ENCODE results near the gene COL9A3.

DNA sequence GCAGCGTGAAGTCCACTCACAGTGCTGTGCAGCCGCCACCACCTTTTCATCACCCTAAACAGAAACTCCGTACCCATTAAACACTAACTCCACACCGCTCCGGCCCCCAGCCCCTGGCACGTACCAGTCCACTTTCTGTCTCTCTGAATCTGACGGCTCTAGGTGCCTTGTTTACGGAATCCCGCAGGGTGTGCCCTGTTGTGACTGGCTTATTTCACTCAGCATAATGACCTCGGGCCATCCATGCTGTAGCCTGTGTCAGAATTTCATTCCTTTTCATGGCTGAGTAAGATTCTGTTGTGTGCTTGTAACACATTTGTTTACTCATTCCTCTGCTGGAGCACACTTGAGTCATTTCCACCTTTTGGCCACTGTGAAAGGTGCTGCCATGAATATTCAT lies 26.8 kb downstream of the COL9A3 start:
- TF ChIP-seq EGR1 (IDR thresholded peaks at IDR 0.05) (no peak), ZBTB7A (IDR thresholded peaks at IDR 0.05; ENCODE audit: low read depth) (no peak), FOXM1 (IDR thresholded peaks at IDR 0.05; ENCODE audit: borderline replicate concordance, low read depth) (no peak), EP300 (IDR thresholded peaks at IDR 0.05; ENCODE audit: borderline replicate concordance) (no peak), RAD21 (IDR thresholded peaks at IDR 0.05; ENCODE audit: low read depth) (no peak), NFIC (IDR thresholded peaks at IDR 0.05) (no peak), TAF1 (IDR thresholded peaks at IDR 0.05; ENCODE audit: low read depth) (no peak), CEBPB (IDR thresholded peaks at IDR 0.05) (no peak), YY1 (IDR thresholded peaks at IDR 0.05; ENCODE audit: low read depth) (no peak), CREB1 (IDR thresholded peaks at IDR 0.05; ENCODE audit: low read depth) (no peak)
- TF ChIP-seq, protein P1, sequence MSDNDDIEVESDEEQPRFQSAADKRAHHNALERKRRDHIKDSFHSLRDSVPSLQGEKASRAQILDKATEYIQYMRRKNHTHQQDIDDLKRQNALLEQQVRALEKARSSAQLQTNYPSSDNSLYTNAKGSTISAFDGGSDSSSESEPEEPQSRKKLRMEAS (IDR thresholded peaks at IDR 0.05) = no peak
- TF ChIP-seq, protein P2, sequence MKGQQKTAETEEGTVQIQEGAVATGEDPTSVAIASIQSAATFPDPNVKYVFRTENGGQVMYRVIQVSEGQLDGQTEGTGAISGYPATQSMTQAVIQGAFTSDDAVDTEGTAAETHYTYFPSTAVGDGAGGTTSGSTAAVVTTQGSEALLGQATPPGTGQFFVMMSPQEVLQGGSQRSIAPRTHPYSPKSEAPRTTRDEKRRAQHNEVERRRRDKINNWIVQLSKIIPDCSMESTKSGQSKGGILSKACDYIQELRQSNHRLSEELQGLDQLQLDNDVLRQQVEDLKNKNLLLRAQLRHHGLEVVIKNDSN (IDR thresholded peaks at IDR 0.05) = no peak
- TF ChIP-seq, protein P3, sequence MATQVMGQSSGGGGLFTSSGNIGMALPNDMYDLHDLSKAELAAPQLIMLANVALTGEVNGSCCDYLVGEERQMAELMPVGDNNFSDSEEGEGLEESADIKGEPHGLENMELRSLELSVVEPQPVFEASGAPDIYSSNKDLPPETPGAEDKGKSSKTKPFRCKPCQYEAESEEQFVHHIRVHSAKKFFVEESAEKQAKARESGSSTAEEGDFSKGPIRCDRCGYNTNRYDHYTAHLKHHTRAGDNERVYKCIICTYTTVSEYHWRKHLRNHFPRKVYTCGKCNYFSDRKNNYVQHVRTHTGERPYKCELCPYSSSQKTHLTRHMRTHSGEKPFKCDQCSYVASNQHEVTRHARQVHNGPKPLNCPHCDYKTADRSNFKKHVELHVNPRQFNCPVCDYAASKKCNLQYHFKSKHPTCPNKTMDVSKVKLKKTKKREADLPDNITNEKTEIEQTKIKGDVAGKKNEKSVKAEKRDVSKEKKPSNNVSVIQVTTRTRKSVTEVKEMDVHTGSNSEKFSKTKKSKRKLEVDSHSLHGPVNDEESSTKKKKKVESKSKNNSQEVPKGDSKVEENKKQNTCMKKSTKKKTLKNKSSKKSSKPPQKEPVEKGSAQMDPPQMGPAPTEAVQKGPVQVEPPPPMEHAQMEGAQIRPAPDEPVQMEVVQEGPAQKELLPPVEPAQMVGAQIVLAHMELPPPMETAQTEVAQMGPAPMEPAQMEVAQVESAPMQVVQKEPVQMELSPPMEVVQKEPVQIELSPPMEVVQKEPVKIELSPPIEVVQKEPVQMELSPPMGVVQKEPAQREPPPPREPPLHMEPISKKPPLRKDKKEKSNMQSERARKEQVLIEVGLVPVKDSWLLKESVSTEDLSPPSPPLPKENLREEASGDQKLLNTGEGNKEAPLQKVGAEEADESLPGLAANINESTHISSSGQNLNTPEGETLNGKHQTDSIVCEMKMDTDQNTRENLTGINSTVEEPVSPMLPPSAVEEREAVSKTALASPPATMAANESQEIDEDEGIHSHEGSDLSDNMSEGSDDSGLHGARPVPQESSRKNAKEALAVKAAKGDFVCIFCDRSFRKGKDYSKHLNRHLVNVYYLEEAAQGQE (IDR thresholded peaks at IDR 0.05; ENCODE audit: low read depth) = no peak
